SHP77 (cell line): ENCODE measurements around the gene MBOAT1.
"Not testable (repeated sequence)": the region's sequence is repeated elsewhere in the genome, so short reads cannot be mapped to it uniquely, and the experiment has no call there.

ENCODE experiments used
- DNase-seq, 2 experiments: peaks; one replicate each; lab custom pipeline; 2025; lab: John Stamatoyannopoulos, UW

MBOAT1 gene

GRCh38 chr6:20202699-20203302, 9.5 kb downstream of the MBOAT1 start:
- DNase-seq = no peak

DNA sequence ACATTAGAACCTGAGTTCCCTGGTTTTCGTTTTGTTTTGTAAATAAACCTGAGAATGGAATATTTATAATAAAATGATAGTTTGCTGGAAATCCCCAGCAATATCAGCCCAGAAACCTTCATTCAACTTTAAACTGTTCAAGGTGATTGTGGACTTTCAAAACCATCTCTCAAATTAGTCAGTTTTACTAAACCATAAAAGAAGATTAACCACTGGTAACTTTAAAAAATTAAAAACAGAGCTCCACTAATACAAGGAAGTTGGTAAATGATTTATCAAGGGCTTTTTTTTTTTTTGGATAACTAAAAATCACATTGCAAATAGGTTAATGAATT, 10.0 kb downstream of the MBOAT1 start:
- DNase-seq = no peak

GRCh38 chr6:20200761-20201630, 11.3 kb downstream of the MBOAT1 start:
- DNase-seq = peak; percentile 19 to 27

GRCh38 chr6:20198775-20199174, 13.5 kb downstream of the MBOAT1 start:
- DNase-seq = no peak

DNA sequence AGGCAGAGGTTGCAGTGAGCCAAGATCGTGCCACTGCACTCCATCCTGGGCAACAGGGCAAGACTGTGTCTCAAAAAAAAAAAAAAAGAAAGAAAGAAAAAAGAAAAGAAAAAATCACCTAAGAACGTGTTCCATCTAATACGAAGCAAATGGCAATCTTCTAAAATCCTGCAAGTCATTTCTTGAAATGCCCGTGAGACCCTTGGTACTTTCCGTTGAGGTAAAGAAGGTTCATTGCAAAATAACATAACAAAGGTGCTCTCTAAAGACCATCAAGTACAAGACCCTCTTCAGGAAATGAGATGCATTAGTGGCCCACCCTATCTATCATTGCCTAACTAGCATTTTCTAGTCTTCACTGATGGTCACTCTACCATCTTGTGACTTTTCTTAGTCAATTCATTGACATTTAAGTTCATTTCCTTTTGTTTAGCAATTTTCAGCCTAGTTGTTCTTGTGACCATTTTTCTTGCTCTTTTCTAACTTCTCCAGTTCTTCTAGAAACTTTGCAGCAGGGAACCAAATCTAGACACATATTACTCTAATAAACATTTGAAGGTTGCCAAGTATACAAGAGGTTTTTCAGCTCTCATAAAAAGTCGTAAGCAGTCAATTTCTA, 14.0 kb downstream of the MBOAT1 start:
- no peak for DNase-seq

- no peak for DNase-seq
Observed at GRCh38 chr6:20197251-20197650, 15.0 kb downstream of the MBOAT1 start.

DNA sequence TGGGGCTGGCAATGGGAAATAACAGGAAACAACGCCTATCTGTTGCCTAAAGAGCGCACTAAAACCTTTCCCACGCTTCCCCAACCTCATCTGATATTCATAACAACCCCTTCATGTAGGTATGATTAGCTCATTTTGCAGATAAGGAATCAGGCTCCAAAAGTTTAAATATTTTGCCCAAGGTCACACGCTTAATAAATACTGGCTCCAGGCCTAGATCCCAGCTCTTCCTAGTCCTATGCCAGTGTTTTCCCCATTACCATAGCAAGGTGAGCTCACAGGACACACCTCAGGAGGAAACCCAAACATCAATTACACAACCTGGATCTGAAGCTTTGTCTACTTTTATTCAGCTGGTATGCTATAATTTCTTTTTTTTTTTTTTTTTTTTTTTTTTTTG, 19.6 kb downstream of the MBOAT1 start:
- no peak for DNase-seq

GRCh38 chr6:20191992-20192391, 20.3 kb downstream of the MBOAT1 start:
- no peak for DNase-seq

DNA sequence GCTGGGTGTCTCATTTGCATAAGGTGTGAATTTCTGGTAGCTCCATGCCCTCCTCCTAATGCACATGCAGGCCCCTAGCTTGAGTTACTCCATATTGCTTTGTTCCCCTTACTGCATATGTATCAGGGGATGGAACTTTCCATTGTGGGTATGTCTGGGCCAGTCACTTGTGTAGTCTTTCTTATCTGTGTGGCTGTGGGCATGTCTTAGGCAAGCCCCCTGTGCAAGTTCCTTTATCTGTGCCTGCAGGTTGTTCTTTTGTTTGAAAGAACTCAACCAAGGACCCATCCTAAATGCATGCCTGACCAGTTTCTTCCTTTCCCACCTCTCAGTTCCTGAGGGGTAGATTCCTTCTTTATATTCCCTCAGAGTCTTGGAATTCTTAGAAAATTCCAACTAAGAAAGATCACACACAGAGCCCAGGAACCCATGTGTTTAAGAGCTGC, 23.6 kb downstream of the MBOAT1 start:
- DNase-seq = no peak

DNA sequence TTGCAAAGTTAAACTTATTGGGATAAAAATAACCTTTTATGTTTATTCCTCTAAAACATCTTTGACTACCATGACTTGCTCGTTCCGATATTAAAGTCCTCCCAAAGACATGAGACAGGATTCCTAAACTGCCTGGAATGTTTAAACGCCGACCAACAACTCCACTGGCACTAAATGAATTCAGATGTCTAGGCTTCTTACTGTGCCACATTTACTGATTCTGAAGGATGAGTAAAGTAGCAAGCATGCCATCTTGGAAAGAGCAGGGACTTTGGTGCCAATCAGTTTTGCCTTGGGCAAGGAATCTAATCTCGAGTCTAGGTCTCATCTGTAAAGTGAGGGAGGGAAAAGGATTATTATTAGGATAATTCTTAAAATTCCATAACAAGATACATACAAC, 25.3 kb downstream of the MBOAT1 start:
- DNase-seq = no peak

GRCh38 chr6:20183706-20184105, 28.6 kb downstream of the MBOAT1 start:
- no peak for DNase-seq

DNA sequence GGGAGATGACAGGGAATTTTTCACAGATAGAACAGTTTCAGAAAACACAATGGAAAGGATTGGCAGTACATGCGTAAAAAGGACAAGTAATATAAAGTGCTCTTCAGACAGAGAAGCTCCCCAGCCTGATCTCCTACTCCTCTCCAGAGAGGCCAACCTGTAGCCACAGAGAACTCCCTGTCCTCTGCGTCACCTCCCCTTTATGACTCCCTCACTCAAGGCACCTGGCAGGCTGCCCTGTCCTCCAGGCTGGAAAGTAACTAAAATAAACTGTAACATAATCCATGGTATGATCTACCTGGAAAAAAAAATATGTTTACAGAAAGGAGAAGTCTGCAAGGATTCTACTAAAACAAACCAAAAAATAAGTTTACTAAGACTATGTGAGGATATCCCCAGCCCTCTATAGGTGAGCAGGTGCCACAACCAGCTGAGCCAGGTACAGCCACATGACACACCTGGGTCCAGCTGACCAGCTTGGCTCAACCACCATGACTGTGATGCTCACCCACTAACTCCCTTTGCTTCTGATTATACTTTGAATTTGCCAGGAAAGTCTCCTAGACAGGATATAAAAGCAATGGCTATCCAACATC, 29.2 kb downstream of the MBOAT1 start:
- peak in 1 of 2 experiments; percentile 6 for DNase-seq

GRCh38 chr6:20182069-20182468, 30.2 kb downstream of the MBOAT1 start:
- no peak for DNase-seq

DNA sequence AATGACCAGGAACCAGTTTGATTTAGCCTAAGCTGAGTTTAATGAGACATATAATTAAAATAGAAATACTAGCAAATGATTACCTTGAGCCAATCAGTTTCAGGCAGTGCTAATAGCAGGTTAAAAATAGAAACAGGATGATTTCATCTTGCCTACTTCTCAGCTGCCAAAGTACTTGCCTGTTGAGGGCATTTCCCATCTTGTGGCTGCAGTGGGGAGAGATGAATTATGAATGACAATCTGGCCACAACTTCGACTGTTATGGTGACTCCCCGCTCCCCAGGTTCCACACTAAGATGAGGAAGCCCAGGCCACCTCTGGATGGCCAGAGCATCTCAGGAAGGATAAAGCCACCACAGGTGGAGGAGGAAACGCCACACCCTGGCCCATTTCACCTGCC, 31.3 kb downstream of the MBOAT1 start:
- no peak for DNase-seq

GRCh38 chr6:20179287-20180045, 32.8 kb downstream of the MBOAT1 start:
- not testable (repeated sequence) for DNase-seq

DNA sequence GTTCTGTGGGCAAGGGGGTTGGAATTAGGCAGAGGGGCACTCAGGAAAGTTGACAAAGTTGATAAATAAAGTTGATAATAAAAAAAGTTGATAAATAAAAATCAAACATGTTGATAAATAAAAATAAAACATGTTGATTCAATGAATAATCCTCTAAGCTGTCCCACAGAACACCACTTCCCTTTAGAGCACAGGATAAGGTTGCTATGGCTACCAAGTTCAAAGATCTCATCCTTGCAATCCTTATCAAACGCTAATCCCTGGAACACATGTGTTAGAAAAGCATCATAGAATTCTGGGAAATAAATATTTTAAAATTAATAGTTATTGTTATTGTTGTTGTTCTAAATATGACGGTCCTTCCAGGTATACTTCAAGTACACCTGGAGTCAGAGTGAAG, 33.9 kb downstream of the MBOAT1 start:
- DNase-seq = no peak

GRCh38 chr6:20175810-20176410, 36.4 kb downstream of the MBOAT1 start:
- no peak for DNase-seq

DNA sequence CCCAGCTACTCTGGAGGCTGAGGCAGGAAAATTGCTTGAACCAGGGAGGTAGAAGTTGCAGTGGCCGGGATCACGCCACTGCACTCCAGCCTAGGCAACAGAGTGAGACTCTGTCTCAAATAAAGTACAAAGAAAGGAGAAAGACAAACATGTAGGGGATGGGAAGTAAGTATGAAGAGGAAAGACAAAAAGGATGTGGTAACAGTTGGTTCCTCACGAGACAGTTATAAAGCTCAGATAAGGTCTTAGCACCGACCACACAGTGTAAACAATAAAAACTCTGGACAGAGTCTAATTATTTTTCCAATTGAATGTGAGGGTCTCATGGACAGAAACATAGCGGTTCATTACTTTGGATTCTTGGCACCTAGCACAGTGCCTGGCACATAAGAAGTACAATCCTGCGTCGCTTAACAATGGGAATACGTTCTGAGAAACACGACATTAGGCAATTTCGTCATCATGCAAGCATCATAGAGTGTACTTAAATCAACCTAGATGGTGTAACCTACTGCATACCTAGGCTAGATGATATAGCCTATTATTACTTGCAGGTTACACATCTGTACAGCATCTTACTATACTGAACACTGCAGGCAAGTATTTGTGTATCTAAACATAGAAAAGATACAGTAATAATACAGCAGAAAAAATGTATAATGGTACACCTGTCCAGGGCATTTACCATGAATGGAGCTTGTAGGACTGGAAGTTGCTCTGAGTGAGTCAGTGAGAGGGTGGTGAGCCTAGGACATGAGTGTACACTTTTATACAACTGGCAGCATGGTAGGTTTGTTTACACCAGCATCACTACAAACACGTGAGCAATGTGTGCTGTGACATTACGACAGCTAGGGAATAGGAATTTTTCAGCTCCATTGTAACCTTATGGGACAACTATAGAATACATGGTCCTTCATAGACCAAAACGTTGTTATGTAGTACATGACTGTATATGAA, 38.2 kb downstream of the MBOAT1 start:
- no peak for DNase-seq

GRCh38 chr6:20172842-20173456, 39.3 kb downstream of the MBOAT1 start:
- DNase-seq = no peak
